Measurements from ENCODE around the gene DNAJC5. TPM values are rescaled to one million over a fixed set of nuclear protein-coding genes. Genes with fewer than 3 reads are reported as not detected.

DNAJC5 gene
- total RNA-seq (10 to 100 TPM; 23.7 to 60.1 (median 52.7) TPM), polyA plus RNA-seq (10 to 100 TPM; 23.1 to 26.4 (median 25.6) TPM)
- long read RNA-seq, donor 1, full-length matches to known transcripts = 3 of 3 reads
- long read RNA-seq, donor 1, partial matches to known transcripts = 0 of 3 reads
- long read RNA-seq, donor 1, other reads (novel, unspliced or antisense) = 0 of 3 reads
- long read RNA-seq, donor 2, full-length matches to known transcripts = 9 of 9 reads
- long read RNA-seq, donor 2, partial matches to known transcripts = 0 of 9 reads
- long read RNA-seq, donor 2, other reads (novel, unspliced or antisense) = 0 of 9 reads
- long read RNA-seq, donor 3, full-length matches to known transcripts = 2 of 21 reads
- long read RNA-seq, donor 3, partial matches to known transcripts = 19 of 21 reads
- long read RNA-seq, donor 3, other reads (novel, unspliced or antisense) = 0 of 21 reads
- long read RNA-seq, donor 4, full-length matches to known transcripts = 1 of 1 reads
- long read RNA-seq, donor 4, partial matches to known transcripts = 0 of 1 reads
- long read RNA-seq, donor 4, other reads (novel, unspliced or antisense) = 0 of 1 reads
- long read RNA-seq, donor 5, full-length matches to known transcripts = 14 of 14 reads
- long read RNA-seq, donor 5, partial matches to known transcripts = 0 of 14 reads
- long read RNA-seq, donor 5, other reads (novel, unspliced or antisense) = 0 of 14 reads
- long read RNA-seq, donor 6, full-length matches to known transcripts = 18 of 176 reads
- long read RNA-seq, donor 6, partial matches to known transcripts = 136 of 176 reads
- long read RNA-seq, donor 6, other reads (novel, unspliced or antisense) = 22 of 176 reads
- long read RNA-seq, donor 7, full-length matches to known transcripts = 19 of 19 reads
- long read RNA-seq, donor 7, partial matches to known transcripts = 0 of 19 reads
- long read RNA-seq, donor 7, other reads (novel, unspliced or antisense) = 0 of 19 reads
- long read RNA-seq, donor 8, full-length matches to known transcripts = 1 of 1 reads
- long read RNA-seq, donor 8, partial matches to known transcripts = 0 of 1 reads
- long read RNA-seq, donor 8, other reads (novel, unspliced or antisense) = 0 of 1 reads
- long read RNA-seq, donor 9, full-length matches to known transcripts = 10 of 18 reads
- long read RNA-seq, donor 9, partial matches to known transcripts = 8 of 18 reads
- long read RNA-seq, donor 9, other reads (novel, unspliced or antisense) = 0 of 18 reads
- long read RNA-seq, donor 10, full-length matches to known transcripts = 1 of 15 reads
- long read RNA-seq, donor 10, partial matches to known transcripts = 14 of 15 reads
- long read RNA-seq, donor 10, other reads (novel, unspliced or antisense) = 0 of 15 reads

DNA sequence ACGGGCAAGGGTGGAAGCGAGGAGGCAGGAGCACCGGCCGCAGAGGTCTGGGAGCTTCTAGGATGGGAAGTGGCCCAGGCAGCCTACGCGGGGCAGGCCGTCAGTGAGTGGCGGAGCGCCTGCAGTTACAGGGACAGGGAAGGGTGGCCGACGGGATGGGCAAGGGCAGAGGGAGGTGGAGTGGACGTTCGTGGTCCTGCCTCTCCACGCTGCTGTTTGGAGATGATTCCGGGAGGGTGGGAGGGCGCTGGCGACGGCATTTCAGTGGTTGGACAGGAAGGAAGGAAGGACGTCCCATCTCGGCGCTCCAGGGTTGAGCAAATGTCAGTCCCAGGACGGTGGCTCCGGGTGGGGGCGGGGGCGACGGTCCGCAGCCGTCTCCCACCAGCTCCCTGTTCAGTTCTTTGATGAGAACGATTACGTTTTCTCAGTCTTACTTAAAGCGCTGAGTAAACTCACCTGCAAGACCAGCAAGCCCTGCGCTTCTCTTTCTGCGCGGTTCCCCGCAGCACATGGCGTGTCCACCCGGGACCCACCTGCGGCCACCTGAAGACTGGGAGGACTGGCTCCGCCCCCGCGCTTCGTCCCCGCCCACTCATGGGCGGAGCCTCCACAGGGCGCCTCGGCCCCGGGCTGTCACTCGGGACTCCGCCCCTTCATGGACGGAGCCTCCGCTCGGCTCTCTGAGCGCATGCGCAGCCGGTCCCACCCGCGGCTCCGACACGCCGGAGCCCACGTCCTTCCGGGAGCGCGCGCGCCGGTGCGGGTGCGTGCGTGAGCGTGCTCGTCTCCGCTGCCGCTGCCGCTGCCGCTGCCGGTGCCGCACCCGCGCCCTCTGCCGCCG is at the start of gene DNAJC5:
Gene DNAJC5 (plus strand): TSS at position 769 of the 844 bp plus-strand sequence. CDS start 33,220 bp downstream, outside the sequence.
- 1 to 4% (median 3%) methylated on average over 38 to 82 of the region's 82 CpGs for WGBS, 5 donors
- peak within 1 kb of the TSS; percentile 81 to 95 (median 88) for H3K27ac ChIP-seq
- H3K9me3 ChIP-seq = no peaks in the 10 kb centered on the region
- peak; percentile 98 for DNase-seq
- peaks cover 38 to 59% (median 47%) of the 10 kb centered on the region in 4 donors for H3K4me1 ChIP-seq
- TF ChIP-seq CTCF (IDR thresholded peaks at IDR 0.05) (no peak), POLR2A (IDR thresholded peaks at IDR 0.05) (no peak), EP300 (IDR thresholded peaks at IDR 0.05) (no peak), POLR2AphosphoS5 (IDR thresholded peaks at IDR 0.05) (peak; percentile 64 to 92 (median 81))
- intact Hi-C loops (cut with DNase I; ENCODE audit: low total_unique reads) = no loop called here
- no peaks in the 10 kb centered on the region for H3K27me3 ChIP-seq
- peak within 1 kb of the TSS; percentile 61 to 73 (median 69) for H3K4me3 ChIP-seq
- peaks cover 14 to 27% (median 25%) of the 10 kb centered on the region in 4 donors for H3K36me3 ChIP-seq

DNA sequence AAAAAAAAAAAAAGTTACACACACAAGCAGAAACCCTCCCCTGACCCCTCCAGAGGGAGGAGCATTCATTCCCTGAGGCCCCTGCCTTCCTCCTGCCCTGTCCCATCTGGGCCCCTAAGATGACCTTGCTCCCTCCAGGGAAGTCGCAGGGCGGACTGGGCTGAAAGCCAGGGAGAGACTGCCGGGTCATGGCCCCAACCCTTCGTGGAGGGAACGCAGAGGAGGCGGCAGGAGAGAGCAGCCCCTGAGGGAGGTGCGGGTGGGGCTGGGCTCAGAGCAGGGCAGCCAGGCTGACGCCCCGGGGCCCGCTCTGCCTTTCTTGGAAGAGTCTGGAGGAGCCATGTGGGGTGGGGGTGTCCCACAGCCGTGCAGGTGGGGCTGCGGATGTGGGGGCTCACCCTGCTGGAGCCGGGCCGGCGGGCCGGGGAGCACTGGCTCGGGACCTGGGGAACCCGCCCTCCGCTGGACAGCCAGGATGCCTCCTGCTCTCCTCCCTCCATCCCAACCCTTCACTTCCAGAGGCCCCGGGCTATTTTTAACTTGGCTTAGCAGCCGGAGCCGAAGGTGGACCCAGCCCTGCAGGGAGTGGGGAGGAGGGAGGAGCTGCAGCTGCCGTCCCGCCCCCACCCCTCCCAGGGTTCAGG is 48.7 kb upstream of the DNAJC5 start:
- no peaks in the 10 kb centered on the region for H3K9me3 ChIP-seq
- no peaks in the 10 kb centered on the region for H3K36me3 ChIP-seq
- H3K4me1 ChIP-seq = peaks cover 8 to 29% (median 20%) of the 10 kb centered on the region in 4 donors
- DNase-seq = peak in 1 of 2 donors; percentile 85
- H3K27me3 ChIP-seq = peaks cover 3 to 75% (median 44%) of the 10 kb centered on the region in 3 donors
- H3K4me3 ChIP-seq = no peak overlapping the region
- peak overlapping the region; percentile 6 to 62 (median 39) for H3K27ac ChIP-seq
- WGBS, 5 donors = 1 to 5% (median 2%) methylated on average over 19 to 24 of the region's 24 CpGs
- intact Hi-C loops (cut with DNase I; ENCODE audit: low total_unique reads) = no loop called here
- no peak for TF ChIP-seq CTCF (IDR thresholded peaks at IDR 0.05)
- no peak for TF ChIP-seq POLR2AphosphoS5 (IDR thresholded peaks at IDR 0.05)
- no peak for TF ChIP-seq EP300 (IDR thresholded peaks at IDR 0.05)
- no peak for TF ChIP-seq POLR2A (IDR thresholded peaks at IDR 0.05)

- WGBS, 5 donors = 20 to 83% (median 50%) methylated on average over 1 to 3 of the region's 3 CpGs
- Histone ChIP-seq H3K4me3 (no peak overlapping the region), H3K9me3 (no peaks in the 10 kb centered on the region), H3K27me3 (peaks cover 3 to 76% (median 44%) of the 10 kb centered on the region in 3 donors), H3K36me3 (no peaks in the 10 kb centered on the region), H3K4me1 (peaks cover 8 to 29% (median 20%) of the 10 kb centered on the region in 4 donors), H3K27ac (peak overlapping the region in 3 of 5 donors; percentile 20 to 62 (median 40))
- intact Hi-C loops (cut with DNase I; ENCODE audit: low total_unique reads) = no loop called here
- no peak for TF ChIP-seq POLR2A (IDR thresholded peaks at IDR 0.05)
- no peak for TF ChIP-seq CTCF (IDR thresholded peaks at IDR 0.05)
- TF ChIP-seq POLR2AphosphoS5 (IDR thresholded peaks at IDR 0.05) = no peak
- no peak for TF ChIP-seq EP300 (IDR thresholded peaks at IDR 0.05)
- no peak for DNase-seq
Measured at GRCh38 chr20:63846888-63847236, 48.1 kb upstream of the DNAJC5 start.
